Suppressor macrophage (primary cell): ENCODE measurements around the gene SH3BGRL3.

ENCODE experiments used
- DNase-seq, 4 experiments: peaks; one replicate each; pipeline ENCODE4 v3.0.0-alpha.2; 2020 to 2022
- total RNA-seq, 17 experiments: gene quantifications; one replicate each; lab custom pipeline; 2026; ENCODE audit warnings: mixed read lengths in 6 of 17, inconsistent platforms in 3 of 17; lab: John Stamatoyannopoulos, UW

Gene SH3BGRL3
- total RNA-seq: 427 to 1,108 (median 632) reads per million in 17 experiments

DNA sequence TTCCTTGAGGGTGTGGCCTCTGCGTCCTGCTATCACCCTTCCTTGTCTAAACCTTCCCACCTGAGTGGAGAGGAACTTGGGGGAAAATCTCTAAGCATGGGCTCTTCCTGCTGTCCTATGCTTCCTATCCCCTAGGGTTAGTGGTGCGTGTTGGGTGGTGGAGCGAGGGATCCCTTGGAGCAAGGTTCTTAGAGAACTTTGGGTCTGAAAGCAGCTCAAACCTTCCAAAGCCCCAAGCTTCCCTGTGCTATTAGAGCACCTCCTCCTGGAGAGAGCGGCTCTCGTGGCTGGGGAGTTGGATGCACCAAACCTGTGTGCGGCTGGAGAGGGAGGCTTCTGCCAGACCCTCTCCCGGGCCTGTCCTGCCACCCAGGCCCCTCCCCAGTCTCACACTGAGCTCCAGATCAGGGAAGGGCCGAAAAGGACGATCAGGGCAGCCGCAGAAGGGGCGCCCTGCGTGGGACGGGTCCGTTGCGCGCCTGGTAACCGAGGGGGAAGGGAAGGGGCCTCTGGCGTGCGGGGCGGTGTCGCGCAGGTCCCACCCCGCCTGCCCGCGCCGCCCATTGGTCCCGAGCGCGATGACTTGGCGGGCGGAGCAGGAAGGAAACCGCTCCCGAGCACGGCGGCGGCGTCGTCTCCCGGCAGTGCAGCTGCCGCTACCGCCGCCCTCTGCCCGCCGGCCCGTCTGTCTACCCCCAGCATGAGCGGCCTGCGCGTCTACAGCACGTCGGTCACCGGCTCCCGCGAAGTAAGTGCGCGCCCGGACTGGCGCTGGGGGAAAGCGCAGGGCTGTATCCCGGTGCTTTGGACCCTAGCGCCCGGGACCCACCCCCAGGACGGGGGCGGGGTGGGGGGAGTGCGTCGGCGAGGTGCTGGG, at the start of gene SH3BGRL3:
TSS of gene SH3BGRL3 (plus strand) at position 631 of the 877 bp plus-strand sequence. CDS start at position 701, 70 bp downstream.
- peak; percentile 91 to 97 (median 94) for DNase-seq

DNA sequence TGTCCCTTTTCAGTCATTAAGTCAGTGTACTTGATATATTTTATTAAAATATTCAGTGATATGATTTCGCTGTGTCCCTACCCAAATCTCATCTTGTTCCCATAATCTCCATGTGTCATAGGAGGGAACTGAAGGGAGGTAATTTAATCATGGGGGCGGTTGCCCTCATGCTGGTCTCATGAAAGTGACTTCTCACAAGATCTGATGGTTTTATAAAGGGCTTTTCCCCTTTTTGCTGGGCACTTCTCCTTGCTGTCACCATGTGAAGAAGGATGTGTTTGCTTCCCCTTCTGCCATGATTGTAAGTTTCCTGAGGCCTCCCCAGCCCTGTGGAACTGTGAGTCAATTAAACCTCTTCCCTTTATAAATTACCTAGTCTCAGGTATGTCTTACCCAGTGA, 49.2 kb upstream of the SH3BGRL3 start:
- DNase-seq: peak; percentile 61 to 80 (median 71)

DNA sequence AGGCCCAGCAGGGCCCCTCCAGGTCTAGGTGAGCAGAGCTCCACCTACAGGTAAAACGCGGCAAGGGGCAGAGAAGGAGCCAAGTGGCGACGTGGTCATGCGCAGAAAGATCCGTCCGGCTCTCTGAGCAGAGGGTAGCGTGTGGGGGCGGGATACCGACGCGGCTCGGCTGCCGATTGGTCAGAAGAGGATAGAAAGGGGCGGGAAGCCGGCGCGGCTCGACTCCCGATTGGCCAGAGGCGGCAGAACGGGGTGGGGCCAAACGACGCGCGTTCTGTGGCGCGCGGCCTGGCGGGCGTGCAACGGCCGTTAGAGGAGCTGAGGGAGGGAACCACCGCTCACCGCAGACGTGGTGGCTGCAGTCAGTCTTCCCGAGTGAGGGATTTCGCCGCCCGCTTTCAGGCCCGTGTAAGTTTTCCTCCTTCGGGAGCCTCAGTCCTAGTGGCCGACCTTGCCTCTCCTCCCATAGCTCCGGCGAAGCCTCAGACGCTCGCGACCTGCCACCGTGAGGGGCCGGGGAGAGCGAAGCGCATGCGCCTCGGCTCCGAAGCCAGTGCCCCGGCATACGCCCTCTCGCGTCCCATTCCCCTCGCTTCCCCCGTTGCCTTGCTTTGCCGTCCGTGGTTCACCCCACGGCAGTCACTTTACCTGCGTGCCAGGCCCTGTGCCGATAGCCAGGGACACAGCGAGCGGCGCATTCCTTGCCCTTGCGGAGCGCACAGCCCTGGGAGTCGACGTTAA, 45.8 kb upstream of the SH3BGRL3 start, which contains the start of gene CEP85:
TSS of gene CEP85 (plus strand) at position 298 of the 741 bp plus-strand sequence. CDS start 5,584 bp downstream, outside the sequence.
- DNase-seq: peak; percentile 99

DNA sequence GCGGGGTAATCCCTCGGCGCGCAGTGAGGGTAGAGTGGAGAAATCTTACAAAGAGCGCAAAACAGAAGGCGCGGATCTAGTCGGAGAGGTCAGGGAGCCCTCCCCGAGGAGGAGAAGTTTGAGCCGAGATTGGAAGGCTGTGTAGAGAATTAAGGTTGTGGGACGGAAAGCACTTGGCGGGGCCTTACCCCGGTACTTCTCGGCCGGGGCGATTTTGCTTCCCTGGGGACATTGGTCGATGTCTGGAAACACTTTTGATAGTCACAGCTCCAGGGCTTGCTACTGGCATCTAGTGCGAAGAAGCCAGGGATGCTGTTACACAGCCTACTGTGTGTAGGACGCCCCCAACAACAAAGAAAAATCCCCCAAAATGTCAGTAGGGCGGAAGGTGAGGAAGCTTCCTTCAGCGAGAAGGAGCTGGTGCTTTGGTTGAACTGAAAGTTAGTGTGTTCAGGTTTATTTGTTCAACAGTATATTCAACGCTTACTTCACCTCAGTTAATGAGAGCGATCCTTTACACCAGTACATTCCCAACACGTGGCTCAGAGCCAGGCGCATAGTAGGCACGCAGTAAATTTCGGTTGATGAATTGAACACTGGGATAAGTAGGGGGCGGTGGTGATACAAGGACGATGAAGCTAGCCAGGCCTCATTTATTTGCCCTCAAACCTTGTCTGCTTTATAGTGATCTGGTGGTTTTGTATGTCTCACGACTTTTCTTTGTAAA, 45.1 kb upstream of the SH3BGRL3 start:
- peak in 3 of 4 experiments; percentile 13 to 21 (median 17) for DNase-seq

DNA sequence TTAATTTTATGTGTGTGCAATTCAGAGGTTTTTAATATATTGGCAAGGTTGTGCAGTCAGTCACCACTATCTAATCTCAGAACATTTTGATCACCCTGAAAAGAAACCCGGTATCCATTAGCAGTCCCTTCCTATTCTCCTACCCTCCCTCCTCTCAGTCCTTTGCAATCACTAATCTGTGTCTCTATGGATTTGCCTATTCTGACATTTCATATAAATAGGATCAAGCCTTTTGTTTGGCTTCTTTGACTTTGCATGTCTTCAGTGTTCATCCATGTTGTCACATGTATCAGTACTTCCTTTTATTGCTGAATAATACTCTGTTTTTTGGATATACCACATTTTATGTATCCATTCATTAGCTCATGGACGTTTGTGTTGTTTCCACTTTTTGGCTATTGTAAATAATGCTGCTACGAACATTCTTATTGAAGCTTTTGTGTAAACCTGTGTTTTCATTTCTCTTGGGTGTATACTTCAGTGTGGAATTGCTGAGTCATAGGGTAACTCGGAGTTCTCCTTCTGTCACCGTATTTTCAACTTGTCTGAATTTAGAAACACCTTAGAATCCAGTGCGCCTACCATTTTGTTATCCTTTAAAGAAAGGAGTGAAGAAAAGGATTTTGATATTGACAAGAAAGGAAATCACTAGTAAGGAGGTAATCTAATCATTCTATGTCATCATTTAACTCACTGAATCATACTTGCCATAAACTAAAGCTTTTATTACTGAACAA, 42.5 kb upstream of the SH3BGRL3 start:
- DNase-seq: peak in 2 of 4 experiments; percentile 20 to 28

DNA sequence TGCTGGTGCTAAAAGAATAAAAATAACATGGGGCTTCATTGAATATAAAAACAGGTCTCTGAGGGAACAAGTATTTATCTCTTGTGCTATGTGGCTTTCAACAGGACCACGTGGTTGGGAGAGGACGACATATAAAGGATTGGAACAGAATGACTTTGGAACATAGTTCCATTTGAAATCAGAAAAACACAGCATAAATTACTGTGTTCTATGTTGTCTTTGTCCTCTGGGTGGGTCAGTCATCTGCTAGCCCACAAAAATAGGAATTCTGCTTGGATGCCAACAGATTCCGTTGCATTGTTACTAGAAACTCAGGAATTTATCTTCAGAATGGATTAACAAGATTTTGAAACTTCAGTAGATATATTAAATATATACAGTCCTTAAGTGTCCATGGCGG, 40.0 kb upstream of the SH3BGRL3 start:
- no peak for DNase-seq

DNA sequence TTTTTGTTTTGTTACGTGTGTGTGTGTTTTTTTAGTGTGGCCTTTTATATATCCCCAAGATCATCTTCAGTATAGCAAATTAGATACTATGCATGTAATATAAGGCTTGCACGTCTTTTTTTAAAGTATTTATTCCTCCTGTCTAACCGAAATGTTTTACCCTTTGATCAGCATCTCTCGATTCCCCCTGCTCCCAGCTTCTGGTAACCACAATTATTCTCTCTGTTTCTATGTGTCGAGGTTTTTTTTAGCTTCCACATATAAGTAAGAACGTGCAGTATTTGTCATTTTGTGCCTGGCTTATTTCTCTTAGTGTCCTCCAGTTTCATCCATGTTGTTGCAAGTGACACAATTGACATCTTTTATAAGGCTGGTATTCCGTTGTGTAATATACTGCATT, 27.2 kb upstream of the SH3BGRL3 start:
- no peak for DNase-seq

DNA sequence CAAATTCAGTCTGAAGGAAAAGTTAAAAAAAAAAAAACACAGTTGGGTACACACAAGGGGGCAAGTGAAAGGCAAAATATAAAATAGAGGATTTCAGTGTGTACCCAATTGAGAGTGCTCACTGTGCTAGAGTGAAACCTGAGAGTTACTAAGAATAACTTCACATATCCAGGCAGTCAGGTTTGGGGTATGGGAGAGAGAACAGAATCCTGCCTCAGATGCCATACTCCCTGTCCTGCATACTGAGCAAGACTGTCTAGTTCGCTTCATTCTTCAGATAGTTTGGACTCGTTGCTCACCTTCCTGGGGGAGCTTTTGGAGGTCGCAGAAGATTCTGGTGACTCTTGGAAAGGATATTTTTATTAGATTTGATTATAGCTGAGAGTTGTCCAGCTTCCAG, 25.5 kb upstream of the SH3BGRL3 start:
- no peak for DNase-seq

DNA sequence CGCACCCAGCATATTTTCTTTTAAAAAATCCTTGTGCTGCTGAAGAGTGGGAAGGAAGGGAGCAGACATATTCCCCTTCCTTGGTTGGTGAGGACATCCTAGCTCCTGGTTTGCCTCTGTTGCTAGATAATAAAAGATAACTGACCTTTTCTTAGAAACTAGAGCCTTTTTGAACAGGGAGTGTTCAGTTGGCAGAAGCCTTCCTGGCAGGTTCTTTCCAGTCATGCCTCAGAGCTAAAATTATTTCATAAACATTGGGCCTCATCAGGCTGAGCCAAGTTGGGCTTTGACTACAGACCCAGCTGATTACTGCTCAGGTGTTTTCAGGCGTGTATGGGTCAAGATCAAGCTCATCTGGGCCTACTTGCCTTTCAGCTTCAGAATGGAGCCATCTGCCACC, 22.7 kb upstream of the SH3BGRL3 start:
- DNase-seq: no peak

DNA sequence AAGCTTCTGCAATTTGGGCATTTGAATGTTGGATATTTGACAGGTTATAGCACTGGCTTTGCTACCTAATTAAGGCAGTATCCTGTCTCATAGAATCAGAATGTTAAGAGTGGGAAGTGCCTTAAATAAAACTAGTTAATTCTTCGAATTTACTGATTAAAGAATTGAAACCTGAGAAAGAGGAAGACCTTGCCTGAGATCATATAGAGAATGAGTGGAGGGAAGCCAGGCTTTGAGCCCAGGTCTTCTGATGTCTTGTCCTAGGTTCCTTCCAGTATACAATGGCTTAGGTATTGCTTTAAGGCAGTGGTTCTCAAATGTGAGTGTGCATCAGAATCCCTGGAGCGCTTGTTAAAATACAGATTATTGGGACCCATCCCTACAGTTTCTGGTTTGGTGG, 20.9 kb upstream of the SH3BGRL3 start:
- DNase-seq: peak in 3 of 4 experiments; percentile 23 to 36 (median 31)

DNA sequence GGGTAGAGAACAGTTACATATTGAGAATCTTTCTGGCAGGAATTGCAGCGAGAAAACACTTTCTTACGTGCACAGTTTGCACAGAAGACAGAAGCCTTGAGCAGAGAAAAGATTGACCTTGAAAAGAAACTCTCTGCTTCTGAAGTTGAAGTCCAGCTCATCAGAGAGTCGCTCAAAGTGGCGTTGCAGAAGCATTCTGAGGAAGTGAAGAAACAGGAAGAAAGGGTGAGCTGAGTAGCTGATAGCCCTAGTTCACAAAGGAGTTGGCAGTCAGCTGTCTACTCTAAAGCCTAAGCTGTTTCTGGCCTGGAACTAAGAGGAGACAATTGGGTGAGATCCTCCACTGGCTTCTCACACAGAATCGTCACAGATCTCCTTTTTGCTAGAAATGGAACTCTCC, 20.3 kb upstream of the SH3BGRL3 start:
- peak; percentile 77 to 91 (median 87) for DNase-seq

DNA sequence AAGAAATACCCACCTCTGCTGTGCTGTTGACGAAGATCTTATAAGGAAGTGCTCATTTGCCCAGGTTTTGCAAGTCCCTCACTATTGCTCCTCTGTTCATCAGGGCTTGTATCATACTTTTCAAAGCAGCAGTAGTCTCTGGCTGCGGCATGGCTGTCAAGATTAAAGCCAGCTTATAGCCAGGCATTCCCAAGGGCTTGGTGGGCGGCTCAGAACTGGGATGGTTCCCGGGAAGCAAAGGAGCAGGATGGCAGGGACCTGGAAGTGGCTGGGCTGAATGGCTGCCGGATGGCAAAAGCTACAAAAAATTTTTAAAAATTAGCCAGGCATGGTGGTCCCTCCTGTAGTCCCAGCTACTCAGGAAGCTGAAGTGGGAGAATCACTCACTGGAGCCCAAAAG, 16.7 kb upstream of the SH3BGRL3 start:
- no peak for DNase-seq

DNA sequence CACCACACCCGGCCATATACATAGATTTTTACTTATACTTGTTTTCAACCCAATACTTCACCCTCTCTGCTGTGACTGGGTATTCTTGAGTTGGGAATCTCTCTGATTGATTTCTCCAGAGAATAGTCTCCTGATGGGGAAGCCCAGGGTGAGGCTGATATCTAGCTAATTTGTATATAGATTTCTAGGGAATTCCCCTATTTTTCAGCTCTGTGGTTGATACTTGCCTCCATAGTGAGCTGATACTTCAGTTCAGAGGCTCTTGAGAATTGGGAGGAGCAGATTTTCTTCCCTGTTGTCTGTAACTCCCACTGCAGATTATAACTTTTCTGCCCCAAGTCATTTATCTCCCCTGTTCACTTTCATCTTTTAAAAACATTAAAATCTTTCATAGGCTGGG, 14.5 kb upstream of the SH3BGRL3 start:
- DNase-seq: no peak

DNA sequence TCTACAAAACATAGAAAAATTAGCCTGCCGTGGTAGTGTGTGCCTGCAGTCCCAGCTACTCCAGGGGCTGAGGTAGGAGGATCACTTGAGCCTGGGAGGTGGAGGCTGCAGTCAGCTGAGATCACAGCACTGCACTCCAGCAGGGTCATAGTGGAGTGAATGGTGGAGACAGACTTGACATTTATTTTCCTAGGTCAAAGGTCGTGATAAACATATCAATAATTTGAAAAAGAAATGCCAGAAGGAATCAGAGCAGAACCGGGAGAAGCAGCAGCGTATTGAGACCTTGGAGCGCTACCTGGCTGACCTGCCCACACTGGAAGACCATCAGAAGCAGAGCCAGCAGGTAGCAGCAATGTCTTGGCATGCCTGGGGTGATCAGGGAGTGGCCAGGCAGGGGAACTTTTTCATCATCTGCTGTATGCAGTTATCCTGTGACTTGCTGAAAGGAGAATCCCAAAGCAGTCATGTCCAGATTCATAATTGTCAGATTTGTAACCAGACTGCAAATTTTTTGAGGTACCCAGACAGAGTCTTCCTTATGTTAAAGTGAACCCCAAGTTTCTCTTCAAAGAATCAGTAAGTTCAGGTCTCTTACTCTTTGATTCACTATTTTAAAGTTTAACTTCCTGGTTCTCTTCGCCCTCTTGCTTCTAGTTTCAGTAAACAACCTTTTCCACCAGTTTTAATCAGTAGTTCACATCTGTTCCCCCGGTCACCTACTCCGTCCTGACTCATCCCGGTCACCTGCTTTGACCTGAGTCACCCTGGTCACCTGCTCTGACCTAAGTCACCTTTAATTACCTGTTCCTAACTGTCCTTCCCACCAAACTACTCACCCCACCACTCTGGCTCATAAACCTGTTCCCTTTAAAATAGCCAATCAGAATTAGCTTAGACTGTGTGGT, 11.3 kb upstream of the SH3BGRL3 start:
- DNase-seq: no peak

DNA sequence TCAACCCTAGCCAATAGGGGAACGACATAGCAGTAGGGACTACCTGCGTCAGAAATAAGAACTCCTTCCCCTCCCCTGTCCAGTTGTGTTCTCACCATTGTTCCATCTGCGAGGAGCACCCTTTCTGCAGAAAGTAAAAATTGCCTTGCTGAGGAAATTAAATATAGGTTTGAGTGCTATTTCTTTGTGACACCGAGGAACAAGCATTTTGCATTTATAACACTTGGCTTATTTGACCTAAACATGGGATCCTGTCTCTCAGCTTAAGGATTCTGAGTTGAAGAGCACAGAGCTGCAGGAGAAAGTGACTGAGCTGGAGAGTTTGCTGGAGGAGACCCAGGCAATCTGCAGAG, 10.7 kb upstream of the SH3BGRL3 start:
- DNase-seq: no peak

DNA sequence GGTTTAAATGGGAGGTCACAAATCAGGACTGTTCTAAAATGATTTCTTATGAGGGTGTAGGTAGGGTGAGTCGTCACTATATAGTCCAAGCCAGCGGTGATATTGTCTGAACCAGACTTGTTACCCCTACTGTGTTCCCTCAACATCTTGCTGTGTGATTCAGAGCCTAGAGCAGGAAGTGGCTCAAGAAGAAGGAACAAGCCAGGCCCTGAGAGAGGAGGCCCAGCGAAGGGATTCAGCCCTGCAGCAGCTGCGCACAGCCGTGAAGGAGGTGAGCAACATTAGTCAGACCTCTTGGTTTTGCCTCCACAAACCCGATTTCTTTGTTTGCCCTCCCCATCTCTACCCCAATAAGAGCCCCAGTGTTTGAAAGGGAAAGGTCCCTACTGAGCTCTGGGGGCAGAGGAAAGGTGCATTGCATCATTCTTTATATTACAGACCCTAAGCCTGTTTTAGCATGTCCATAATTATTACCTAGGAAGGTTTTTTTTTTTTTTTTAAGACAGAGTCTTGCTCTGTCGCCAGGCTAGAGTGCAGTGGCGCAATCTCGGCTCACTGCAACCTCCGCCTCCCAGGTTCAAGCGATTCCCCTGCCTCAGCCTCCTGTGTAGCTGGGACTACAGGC, 5.0 kb upstream of the SH3BGRL3 start:
- peak; percentile 79 to 89 (median 88) for DNase-seq

DNA sequence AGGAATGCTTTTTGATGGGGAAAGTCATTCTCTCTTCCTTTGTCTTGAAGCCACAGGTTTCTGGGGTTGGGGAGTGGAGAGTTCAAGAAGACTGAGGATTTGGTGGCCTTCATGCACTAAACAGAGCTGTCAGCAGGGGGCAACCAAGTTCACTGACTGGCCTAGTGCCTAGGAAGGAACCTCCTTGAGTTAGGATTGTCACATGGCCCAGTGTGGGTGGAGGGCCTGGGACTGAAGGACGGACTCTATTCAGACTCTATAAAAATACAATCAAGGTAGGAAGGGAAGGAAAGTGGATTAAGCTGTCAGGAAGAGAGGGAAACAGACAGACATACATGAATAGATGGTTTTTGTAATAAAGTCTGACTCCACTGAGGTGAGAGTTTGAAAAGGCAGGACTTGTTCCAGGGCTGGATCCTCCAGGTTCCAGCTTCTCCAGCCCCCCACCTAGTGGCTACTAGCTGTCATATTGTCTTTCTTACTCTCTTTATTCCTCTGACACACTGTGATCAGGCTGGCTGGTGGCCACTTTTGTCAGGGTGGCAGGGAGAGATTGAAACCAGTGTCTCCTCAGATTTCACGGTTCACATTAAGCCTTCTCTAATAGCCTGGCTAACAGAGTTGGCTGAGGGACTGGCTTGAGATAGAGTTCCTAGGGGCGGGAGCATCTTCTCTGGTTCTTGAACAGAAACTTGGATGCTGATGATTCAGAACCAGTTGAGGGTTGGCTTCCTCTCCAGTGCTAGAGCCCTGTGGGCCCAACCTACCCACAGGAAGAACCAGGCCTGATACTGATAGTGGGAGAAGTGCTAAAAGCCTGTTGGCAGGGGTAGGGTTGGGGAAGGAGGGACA, 4.1 kb upstream of the SH3BGRL3 start:
- DNase-seq: peak; percentile 96 to 98 (median 96)

DNA sequence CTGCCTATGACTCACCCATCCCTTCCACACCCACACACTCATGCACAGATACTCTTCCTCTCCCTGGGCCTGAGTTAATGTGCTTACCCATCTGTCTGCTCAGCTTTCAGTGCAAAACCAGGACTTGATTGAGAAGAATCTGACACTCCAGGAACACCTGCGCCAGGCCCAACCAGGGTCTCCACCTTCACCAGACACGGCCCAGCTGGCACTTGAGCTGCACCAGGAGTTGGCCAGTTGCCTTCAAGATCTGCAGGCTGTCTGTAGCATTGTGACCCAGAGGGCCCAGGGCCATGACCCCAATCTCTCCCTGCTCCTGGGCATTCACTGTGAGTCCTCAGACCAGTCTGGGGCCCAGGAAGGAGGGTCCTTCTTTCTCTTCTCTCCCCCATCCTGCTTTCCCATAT, 3.5 kb upstream of the SH3BGRL3 start:
- DNase-seq: no peak

DNA sequence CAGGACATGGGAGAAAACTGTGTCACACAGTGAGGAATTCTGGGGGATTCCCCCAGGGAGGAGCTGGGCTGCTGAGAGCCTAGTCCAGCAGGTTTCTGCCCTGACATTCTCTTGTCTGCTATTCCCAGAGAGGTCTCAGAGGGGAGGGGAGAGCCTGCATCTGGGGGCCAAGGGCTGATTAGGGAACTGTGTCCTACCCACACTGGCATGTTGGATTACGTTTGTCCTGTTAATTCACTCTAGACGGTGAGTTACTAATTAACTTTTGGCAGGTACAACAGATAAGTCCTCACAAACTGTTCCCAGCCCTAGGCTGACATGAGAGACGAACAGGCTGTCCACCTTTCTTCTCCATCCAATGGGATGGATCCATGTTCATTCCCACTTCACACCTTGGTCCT, 2.6 kb upstream of the SH3BGRL3 start:
- peak in 1 of 4 experiments; percentile 29 for DNase-seq
